Upper lobe of left lung (tissue), 4 donors: ENCODE measurements around the gene TMPRSS11F.

ENCODE experiments used
- CTCF ChIP-seq, 6 experiments: fragments of 450-650 bp in 4 of 6; fragments of 200-600 bp in 2 of 6; sonication (generic) in 2 of 6; IDR thresholded peaks; one replicate each; pipeline ENCODE4 v1.5.1; 2016 to 2019; ENCODE audit warnings: antibody characterized with exemption in 6 of 6
- EP300 ChIP-seq, 4 donors: sonication (generic); formaldehyde crosslinking; IDR thresholded peaks; one replicate each; pipeline ENCODE4 v1.5.1; 2017; ENCODE audit warnings: antibody characterized with exemption in 4 of 4, control low read depth in 2 of 4
- POLR2A ChIP-seq, 4 donors: fragments of 450-650 bp; IDR thresholded peaks; one replicate each; pipeline ENCODE4 v1.5.1; 2016 to 2017; ENCODE audit warnings: antibody characterized with exemption in 4 of 4, mild to moderate bottlenecking in 2 of 4

- TF ChIP-seq CTCF (IDR thresholded peaks at IDR 0.05): no peak
- TF ChIP-seq POLR2A (IDR thresholded peaks at IDR 0.05): no peak
- no peak for TF ChIP-seq EP300 (IDR thresholded peaks at IDR 0.05)
These were observed 19.4 kb upstream of the TMPRSS11F start for GRCh38 chr4:68148800-68149685.
